ENCODE measurements around the gene DNAH2. TPM values are rescaled to one million over a fixed set of nuclear protein-coding genes. Genes with fewer than 3 reads are reported as not detected.

Gene DNAH2
- total and polyA plus RNA-seq, 9 of the 15 experiments (the other 6 are each of a cell fraction or from before 2014, with no cell fraction given) = 0.03 TPM; not detected in 8

DNA sequence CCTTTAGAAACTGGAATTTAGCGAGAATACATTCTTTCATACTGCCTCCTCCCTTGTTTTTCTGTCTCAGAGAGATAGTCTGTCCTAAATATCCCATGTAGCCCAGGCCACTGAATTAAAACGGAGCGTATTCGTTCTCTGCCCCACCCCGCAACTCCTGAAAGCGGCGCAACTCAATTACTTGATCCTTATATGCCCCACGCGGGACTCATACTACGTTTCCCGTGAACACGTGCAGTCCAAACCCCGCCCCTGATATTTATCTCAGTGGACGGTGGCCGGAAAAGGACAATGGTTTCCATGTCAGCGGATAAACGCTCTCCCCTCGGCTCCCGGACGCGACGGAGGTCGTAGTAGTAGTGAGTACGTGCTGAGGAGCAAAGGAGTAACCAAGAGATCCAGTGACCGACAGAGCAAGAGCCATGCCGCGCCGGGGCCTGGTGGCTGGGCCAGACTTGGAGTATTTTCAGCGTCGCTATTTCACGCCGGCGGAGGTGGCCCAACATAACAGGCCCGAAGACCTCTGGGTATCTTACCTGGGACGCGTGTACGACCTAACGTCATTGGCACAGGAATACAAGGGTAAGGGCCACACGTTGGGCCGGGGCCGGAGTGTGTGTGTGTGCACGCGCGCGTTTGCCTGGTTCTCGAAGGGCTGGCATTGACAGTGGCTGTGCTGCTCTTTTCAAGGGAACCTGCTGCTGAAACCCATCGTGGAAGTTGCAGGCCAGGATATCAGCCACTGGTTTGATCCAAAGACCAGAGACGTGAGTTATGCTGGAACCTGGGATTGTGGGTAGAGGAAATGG is 140.4 kb downstream of the DNAH2 start, which contains the start of gene CYB5D1 (continued):
- no peak for TF ChIP-seq ZNF133 (CRISPR knock-in tag; IDR thresholded peaks at IDR 0.05)
- TF ChIP-seq ZNF695 (CRISPR knock-in tag; IDR thresholded peaks at IDR 0.05) = no peak
- TF ChIP-seq PCBP2 (IDR thresholded peaks at IDR 0.05; ENCODE audit: low read depth, low read length, poor library complexity, severe bottlenecking) = no peak
- TF ChIP-seq SOX6 (IDR thresholded peaks at IDR 0.05) = no peak
- TF ChIP-seq, protein P1, sequence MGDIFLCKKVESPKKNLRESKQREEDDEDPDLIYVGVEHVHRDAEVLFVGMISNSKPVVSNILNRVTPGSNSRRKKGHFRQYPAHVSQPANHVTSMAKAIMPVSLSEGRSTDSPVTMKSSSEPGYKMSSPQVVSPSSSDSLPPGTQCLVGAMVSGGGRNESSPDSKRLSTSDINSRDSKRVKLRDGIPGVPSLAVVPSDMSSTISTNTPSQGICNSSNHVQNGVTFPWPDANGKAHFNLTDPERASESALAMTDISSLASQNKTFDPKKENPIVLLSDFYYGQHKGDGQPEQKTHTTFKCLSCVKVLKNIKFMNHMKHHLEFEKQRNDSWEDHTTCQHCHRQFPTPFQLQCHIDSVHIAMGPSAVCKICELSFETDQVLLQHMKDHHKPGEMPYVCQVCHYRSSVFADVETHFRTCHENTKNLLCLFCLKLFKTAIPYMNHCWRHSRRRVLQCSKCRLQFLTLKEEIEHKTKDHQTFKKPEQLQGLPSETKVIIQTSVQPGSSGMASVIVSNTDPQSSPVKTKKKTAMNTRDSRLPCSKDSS (IDR thresholded peaks at IDR 0.05; ENCODE audit: low read depth, partially characterized antibody) = no peak
- TF ChIP-seq GTF2E2 (tag; IDR thresholded peaks at IDR 0.05) = peak; percentile 86; the same call in 1 of the 2 replicates
- 0 out of 2 replicates have a peak, but pooled peaks have one; percentile 51 for TF ChIP-seq MBD2 (IDR thresholded peaks at IDR 0.05; ENCODE audit: borderline replicate concordance, low read depth)
- no peak for TF ChIP-seq PREB (CRISPR knock-in tag; IDR thresholded peaks at IDR 0.05)
- no peak for TF ChIP-seq ASH1L (IDR thresholded peaks at IDR 0.05; ENCODE audit: borderline replicate concordance, low read depth, partially characterized antibody)
- TF ChIP-seq, protein P2, sequence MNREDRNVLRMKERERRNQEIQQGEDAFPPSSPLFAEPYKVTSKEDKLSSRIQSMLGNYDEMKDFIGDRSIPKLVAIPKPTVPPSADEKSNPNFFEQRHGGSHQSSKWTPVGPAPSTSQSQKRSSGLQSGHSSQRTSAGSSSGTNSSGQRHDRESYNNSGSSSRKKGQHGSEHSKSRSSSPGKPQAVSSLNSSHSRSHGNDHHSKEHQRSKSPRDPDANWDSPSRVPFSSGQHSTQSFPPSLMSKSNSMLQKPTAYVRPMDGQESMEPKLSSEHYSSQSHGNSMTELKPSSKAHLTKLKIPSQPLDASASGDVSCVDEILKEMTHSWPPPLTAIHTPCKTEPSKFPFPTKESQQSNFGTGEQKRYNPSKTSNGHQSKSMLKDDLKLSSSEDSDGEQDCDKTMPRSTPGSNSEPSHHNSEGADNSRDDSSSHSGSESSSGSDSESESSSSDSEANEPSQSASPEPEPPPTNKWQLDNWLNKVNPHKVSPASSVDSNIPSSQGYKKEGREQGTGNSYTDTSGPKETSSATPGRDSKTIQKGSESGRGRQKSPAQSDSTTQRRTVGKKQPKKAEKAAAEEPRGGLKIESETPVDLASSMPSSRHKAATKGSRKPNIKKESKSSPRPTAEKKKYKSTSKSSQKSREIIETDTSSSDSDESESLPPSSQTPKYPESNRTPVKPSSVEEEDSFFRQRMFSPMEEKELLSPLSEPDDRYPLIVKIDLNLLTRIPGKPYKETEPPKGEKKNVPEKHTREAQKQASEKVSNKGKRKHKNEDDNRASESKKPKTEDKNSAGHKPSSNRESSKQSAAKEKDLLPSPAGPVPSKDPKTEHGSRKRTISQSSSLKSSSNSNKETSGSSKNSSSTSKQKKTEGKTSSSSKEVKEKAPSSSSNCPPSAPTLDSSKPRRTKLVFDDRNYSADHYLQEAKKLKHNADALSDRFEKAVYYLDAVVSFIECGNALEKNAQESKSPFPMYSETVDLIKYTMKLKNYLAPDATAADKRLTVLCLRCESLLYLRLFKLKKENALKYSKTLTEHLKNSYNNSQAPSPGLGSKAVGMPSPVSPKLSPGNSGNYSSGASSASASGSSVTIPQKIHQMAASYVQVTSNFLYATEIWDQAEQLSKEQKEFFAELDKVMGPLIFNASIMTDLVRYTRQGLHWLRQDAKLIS (CRISPR knock-in tag; IDR thresholded peaks at IDR 0.05) = no peak; the same call in 1 of the 2 replicates
- no peak for TF ChIP-seq DDX20 (tag; IDR thresholded peaks at IDR 0.05; ENCODE audit: low read depth)
- no peak for TF ChIP-seq SMARCB1 (IDR thresholded peaks at IDR 0.05; ENCODE audit: insufficient read length, low read depth)
- TF ChIP-seq ZNF347 (CRISPR knock-in tag; IDR thresholded peaks at IDR 0.05; ENCODE audit: low read depth) = no peak
- no peak for TF ChIP-seq LARP7 (IDR thresholded peaks at IDR 0.05)
- TF ChIP-seq ZNF584 (CRISPR knock-in tag; IDR thresholded peaks at IDR 0.05; ENCODE audit: low read depth) = no peak
- no peak for TF ChIP-seq PPARD (CRISPR knock-in tag; IDR thresholded peaks at IDR 0.05)
- no peak for TF ChIP-seq RBM22 (IDR thresholded peaks at IDR 0.05; ENCODE audit: low read depth, low read length, poor library complexity, severe bottlenecking)
- no peak for TF ChIP-seq PHB (CRISPR knock-in tag; IDR thresholded peaks at IDR 0.05)
- TF ChIP-seq, protein P3, sequence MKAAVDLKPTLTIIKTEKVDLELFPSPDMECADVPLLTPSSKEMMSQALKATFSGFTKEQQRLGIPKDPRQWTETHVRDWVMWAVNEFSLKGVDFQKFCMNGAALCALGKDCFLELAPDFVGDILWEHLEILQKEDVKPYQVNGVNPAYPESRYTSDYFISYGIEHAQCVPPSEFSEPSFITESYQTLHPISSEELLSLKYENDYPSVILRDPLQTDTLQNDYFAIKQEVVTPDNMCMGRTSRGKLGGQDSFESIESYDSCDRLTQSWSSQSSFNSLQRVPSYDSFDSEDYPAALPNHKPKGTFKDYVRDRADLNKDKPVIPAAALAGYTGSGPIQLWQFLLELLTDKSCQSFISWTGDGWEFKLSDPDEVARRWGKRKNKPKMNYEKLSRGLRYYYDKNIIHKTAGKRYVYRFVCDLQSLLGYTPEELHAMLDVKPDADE (conservative IDR thresholded peaks at IDR 0.05; ENCODE audit: control insufficient read depth, low read depth, low read length) = 0 out of 2 replicates have a peak, but pooled peaks have one; percentile 46
- TF ChIP-seq CHD1 (IDR thresholded peaks at IDR 0.05; ENCODE audit: low read length) = no peak
- no peak for TF ChIP-seq YBX1 (IDR thresholded peaks at IDR 0.05)

Data from K562 (cell line).